ENCODE measurements around the gene ENPEP.
"Not testable (repeated sequence)": the region's sequence is repeated elsewhere in the genome, so short reads cannot be mapped to it uniquely, and the experiment has no call there.

Gene ENPEP, protein sequence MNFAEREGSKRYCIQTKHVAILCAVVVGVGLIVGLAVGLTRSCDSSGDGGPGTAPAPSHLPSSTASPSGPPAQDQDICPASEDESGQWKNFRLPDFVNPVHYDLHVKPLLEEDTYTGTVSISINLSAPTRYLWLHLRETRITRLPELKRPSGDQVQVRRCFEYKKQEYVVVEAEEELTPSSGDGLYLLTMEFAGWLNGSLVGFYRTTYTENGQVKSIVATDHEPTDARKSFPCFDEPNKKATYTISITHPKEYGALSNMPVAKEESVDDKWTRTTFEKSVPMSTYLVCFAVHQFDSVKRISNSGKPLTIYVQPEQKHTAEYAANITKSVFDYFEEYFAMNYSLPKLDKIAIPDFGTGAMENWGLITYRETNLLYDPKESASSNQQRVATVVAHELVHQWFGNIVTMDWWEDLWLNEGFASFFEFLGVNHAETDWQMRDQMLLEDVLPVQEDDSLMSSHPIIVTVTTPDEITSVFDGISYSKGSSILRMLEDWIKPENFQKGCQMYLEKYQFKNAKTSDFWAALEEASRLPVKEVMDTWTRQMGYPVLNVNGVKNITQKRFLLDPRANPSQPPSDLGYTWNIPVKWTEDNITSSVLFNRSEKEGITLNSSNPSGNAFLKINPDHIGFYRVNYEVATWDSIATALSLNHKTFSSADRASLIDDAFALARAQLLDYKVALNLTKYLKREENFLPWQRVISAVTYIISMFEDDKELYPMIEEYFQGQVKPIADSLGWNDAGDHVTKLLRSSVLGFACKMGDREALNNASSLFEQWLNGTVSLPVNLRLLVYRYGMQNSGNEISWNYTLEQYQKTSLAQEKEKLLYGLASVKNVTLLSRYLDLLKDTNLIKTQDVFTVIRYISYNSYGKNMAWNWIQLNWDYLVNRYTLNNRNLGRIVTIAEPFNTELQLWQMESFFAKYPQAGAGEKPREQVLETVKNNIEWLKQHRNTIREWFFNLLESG

DNA sequence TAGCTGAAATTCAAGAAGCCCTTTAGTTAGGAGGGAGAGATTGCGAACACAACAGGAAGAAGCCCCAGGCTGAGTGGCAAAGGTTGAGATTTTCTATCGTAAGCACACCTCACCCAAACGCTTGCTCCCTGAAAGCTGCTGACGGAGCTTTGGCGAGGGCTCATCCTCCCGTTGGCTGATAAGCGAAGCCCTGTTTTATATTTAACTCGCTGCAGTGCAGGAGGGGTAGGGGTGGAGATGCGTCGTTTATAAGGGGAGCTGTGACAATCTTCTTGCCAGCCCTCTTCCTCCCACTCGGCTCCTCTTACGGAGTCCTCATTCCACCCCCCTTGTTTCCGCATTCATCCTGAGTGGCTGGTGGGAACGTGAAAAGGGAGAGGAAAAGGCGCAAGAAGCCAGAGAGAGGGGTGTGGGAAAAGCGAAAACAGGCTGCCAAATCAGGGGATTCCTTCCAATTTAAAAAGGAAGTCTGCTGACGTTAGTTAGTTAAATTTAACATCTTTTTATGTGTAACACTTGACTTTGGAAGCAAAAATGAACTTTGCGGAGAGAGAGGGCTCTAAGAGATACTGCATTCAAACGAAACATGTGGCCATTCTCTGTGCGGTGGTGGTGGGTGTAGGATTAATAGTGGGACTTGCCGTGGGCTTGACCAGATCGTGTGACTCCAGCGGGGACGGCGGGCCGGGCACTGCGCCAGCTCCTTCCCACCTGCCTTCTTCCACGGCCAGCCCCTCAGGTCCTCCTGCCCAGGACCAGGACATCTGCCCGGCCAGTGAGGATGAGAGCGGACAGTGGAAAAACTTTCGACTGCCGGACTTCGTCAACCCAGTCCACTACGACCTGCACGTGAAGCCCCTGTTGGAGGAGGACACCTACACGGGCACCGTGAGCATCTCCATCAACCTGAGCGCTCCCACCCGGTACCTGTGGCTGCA is at the start of gene ENPEP:
TSS of gene ENPEP (plus strand) at position 275 of the 938 bp plus-strand sequence. CDS start at position 535, 260 bp downstream.
- DNase-seq (ENCODE audit: low spot score): no peak

DNA sequence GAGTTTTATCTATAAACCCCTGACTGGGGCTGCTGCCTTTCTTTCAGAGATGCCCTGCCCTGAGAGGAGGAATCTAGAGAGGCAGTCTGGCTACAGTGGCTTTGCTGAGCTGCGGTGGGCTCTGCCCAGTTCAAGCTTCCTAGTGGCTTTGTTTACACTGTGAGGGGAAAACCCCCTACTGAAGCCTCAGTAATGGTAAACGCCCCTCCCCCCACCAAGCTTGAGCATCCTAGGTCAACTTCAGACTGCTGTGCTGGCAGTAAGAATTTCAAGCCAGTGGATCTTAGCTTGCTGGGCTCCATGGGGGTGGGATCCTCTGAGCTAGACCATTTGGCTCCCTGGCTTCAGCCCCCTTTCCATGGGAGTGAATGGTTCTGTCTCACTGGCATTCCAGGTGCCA is 44.1 kb upstream of the ENPEP start:
- DNase-seq (ENCODE audit: low spot score): not testable (repeated sequence)

DNA sequence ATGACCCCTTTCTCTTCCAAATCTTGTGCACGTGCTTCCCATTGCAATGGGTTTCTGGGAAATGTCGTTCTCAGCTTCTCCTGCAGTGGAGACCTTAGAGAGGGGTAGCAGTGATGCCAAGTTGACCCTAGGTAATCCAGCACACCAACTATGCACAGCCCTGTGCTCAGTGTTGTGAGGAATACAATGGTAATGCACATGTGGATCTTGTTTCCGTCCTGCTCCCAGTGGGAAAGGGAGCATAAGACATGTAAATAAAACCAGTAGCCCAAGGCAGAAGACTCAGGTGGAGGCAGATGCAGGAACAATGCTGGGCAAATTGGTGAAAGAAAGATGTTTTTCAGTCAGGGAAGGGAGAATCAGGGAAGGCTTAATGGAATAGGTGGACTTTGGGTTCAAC is 38.7 kb upstream of the ENPEP start:
- not testable (repeated sequence) for DNase-seq (ENCODE audit: low spot score)

DNA sequence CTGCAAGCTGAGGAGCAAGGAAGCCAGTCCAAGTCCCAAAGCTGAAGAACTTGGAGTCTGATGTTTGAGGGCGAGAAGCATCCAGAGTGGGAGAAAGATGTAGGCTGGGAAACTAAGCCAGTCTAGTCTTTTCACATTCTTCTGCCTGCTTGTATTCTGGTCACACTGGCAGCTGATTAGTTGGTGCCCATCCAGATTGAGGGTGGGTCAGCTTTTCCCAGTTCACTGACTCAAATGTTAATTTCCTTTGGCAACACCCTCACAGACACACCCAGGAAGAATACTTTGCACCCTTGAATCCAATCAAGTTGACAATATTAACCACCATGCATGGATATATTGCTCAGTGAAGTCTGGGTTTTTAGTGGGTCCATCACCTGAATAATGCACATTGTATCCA is 36.7 kb upstream of the ENPEP start:
- DNase-seq (ENCODE audit: low spot score): not testable (repeated sequence)

DNA sequence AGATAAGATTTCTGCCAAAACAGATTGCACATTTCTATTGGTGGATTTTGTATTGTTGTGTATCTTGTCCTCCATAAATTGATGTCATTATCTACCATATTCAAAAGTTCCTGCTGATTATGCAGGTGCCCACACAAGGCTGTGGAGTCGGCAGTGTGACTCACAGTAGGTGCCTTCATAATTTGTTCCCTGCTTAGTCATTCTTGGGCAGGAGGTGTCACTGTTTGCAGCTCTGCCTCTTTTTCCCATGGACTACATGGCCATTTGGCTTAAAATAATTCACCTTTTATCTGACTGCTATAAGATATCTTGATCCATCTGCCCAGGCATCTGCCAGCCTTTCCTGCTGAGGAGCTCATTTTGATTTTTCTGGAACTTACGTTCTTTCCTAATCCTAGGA is 33.6 kb upstream of the ENPEP start:
- no peak for DNase-seq (ENCODE audit: low spot score)

DNA sequence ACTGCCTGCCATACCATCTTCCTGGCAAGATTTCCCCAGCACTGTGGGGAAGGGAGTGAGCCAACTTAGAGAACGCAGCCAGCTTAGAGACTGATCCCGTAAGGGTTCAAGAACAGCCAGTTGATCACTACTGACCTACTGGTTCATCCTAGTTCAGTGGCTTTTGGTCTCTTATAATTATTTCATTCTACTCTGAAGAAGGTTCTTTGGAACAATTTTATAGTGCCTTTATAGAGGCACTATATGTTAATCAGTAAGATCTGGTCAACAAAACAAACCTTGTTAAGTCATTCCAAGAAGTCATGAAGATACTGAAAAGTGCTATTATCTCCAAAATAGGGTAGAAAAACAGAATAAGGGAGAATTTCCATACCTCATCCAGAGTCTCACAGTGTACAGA is 33.2 kb upstream of the ENPEP start:
- no peak for DNase-seq (ENCODE audit: low spot score)

DNA sequence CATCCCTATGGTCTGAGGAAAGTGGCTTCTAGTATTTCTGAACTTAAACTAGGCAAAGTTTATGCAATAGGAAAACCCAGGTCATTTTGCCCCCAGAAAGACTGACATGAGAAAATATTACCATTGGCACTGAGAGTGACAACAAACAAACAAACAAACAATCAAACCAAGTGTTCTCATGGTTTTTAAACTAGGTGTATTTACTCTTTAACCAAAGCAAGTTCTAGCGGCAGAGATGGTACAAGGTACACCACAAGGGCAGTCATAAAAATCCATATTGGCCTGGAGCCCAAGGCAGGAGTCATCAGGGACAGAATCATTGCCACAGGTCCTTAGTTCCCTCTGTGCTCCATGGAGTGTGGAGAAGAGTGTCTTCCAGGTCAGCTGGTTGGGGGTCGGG is 26.0 kb upstream of the ENPEP start:
- DNase-seq (ENCODE audit: low spot score): no peak

DNA sequence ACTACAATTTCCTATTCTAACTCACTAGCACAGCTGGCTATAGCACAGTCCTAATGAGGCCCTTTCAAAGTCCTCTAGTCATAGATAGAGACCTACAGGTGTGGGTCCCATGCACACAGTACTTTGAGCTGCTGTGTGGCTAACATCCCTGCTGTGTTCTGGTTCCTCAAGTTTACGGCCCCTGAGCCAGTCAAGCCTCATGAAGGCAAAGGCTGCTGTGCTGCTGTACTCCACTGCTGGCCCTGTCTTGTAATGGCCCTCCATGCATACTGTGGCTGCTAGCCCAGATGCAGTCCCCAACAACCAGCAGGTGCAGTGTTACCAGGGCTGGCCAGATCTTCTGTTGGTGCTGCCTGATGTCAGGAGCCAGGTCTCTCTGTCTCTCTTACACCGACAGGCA is 23.4 kb upstream of the ENPEP start:
- no peak for DNase-seq (ENCODE audit: low spot score)

DNA sequence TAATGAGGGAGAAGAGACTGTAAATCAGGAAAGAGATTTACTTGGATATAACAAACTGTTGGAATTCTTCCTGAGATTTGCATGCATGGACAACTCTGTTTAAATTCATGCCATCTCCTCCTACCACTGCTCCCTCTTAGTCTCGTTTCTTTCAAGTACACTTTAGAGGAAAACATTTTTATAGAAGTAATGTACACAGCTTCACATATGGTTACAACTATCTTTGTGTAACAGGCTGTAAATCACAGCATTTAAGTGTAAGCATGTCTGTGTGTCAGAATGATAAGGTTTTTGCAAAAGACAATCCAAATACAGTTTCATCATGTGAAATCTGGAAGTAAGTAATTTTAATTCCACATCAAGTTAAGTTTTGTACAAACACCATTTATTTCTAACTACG is 21.5 kb upstream of the ENPEP start:
- DNase-seq (ENCODE audit: low spot score): no peak

DNA sequence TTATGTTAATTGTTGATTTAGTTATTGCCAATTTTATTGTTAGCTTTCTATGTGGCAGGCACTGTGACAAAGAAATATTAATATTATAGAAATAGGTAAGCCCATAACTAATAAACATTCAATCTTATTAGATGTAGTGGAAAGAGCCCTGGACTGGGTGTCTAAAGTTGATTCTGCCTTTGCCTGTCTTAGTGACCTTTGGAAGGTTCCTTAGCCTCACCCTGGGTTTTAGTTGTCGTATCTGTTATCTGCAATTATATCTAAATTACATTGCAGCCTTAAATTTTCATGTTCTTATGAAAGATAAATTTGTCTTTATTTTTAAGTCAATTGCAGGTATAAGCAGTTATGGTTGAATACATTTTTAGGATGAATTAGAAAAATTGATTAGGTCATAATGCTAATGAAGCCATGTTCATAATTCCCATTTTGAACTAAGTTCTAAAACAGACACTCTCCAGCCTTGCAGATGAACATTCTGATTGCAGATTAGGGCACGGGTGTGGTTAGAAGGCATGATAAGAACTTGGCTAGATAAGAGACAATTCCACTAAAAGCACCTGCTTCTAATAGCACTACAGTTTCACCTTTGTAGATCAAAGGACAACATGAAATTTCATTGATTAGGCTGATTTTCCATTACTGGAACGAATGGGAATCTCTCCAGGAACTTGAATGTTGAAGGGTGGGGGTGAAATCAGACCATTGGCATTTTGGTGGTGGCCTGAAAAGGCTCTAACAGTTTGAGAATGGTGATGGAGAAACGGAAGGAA is 17.3 kb upstream of the ENPEP start:
- no peak for DNase-seq (ENCODE audit: low spot score)

DNA sequence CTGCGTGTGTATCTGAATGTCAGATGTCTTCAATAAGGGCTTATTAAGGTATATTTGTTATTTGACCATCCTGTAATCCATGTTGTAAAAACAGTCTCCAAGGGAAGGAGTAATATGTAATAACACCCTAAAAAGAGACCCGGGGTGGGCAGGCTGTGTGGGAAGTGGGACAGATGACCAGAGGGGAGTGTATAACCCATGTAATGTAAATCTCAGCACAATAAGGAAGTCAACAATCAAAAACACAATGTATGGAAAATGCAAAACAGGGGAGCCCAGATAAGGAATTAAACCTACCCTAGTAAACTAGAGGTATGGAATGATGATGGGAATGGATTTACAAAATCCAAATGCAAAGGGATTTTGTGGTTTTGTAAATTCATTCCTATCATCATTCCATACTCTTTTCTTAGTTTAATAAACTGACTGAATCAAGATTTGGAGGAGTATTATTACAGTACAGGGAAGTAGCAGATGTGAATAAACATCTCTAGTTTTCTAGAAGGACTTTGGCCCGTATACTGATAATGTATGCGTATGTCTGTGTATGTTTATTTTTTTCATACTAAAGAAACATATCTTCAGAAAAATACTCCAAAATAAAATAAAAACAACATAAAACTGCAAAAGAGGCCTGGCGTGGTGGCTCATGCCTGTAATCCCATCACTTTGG is 15.7 kb upstream of the ENPEP start:
- no peak for DNase-seq (ENCODE audit: low spot score)

DNA sequence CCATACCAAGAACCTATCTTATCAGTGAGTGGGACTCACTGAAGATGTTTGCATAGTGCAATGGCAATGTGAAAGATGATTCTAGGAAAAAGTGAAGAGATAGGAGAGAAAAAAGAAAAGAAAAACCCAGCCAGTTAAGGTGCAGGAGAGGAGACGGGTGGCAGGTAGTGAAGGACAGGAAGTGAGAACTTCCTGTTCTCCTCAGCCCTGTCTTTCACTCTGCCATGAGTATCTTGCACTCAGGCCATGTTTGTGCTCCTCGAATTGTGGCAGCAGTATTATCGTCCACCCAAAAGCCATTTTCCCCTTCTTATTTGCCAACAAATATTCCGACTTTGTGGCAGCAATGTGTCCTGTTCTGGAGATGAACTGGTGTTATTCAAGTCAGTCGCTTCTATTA is 8.6 kb upstream of the ENPEP start:
- no peak for DNase-seq (ENCODE audit: low spot score)

DNA sequence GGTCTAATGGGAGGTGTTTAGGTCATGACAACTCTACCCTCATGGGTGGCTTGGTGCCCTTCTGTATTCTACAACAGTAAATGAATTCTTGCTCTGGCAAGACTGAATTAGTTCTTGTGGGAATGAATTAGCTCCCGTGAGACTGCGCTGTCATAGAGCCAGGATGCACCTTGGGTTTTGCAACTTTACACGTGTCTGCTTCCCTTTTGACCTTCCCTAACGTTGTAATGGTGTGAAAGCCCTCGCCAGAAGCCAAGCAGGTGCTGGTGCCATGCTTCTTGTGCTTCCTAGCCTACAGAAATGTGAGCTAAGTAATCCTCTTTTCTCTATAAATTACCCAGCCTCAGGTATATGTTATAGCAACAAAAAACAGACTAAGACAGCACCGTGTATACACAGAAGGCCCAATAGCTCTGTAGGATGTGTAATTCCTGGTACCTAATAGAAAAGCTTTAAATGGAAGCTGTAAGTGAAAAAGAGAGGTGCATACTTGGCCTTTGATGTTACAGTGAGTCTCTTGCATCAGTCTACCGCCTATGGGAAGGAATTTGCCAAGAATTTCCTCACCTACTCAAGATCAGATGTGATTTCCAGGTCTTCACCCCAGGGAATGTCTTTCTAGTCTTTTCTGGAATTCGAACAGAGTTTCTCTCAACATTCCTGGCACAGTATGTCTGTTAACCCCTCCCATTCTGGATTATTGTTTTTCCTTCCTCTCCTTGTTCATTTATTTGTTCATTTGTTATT is 3.2 kb upstream of the ENPEP start:
- no peak for DNase-seq (ENCODE audit: low spot score)

DNA sequence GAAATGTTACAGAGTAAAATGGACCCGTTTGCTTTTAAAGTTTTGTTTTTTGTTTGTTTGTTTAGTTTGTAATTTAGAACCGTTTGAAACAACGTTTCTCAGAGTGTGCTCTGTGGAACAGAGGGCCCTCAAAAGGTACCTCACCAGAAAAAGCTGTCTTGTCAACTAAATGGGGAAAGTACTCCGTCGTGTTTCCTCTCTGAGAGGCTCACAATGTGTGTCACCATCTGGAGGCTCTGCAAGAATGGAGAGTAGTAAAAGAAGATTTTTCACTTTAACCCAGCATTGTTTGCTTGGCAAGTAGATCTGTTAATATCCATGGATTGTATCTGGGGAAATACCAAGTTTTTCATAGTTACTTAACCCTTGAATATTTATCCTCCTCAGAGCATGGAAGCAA is 1.5 kb upstream of the ENPEP start:
- DNase-seq (ENCODE audit: low spot score): no peak

DNA sequence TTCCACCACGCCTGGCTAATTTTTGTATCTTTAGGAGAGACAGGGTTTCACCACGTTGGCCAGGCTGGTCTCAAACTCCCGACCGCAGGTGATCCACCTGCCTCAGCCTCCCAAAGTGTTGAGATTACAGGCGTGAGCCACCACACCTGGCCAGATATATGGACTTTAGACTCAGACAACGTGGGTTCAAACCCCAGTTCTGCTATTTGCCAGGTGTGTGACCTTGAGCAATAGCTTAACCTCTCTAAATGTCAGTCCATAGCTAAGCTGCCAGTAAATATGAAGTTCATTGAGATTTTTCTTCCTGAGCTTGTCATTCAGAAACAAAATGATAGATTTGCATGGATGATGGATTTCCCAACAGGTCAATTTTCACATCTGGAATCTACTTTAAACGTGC is 875 bp upstream of the ENPEP start:
- DNase-seq (ENCODE audit: low spot score): not testable (repeated sequence)

DNA sequence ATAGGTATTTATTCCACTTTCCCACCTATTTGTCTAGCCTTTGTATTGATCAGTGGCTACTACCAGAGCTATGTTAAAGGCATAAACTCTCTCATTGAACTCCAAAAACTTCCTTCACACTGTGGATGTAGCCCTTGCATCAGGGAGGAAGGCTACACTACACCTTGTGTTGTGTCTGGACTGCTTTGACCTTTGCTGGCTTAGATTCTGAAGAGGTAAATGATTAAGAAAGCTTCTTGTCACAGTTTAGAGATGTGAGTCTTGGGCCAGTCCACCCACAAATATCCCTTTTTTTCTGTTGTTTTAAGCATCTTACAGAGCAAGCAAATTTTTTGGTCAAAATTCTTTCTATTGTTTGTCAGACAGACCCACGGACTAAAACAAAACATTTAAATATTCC is 1.9 kb downstream of the ENPEP start:
- no peak for DNase-seq (ENCODE audit: low spot score)

DNA sequence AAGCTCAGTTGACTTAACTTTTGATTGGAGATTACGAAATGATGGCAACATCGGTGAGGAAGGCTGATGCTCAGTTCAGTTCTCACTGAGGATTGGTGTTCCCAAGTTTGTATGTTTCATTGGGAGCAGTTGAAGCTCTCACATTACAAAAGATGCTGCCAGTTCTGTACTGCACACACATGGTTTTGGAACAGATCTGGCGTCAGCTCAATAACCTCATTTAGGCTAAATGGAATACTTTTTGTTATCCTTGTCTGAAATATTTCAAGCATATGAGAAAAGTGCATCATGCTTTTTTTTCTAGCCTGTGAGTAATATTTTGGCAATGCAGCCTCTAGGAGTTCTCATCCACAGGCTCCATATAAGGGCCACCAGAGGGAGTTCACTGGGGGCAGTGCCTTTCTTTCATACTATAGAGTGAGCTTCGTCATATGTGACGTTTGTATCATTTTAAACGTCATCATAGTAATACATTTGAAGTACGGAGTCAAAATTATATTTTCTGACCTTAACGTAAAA is 4.1 kb downstream of the ENPEP start:
- peak; percentile 5 for DNase-seq (ENCODE audit: low spot score)

DNA sequence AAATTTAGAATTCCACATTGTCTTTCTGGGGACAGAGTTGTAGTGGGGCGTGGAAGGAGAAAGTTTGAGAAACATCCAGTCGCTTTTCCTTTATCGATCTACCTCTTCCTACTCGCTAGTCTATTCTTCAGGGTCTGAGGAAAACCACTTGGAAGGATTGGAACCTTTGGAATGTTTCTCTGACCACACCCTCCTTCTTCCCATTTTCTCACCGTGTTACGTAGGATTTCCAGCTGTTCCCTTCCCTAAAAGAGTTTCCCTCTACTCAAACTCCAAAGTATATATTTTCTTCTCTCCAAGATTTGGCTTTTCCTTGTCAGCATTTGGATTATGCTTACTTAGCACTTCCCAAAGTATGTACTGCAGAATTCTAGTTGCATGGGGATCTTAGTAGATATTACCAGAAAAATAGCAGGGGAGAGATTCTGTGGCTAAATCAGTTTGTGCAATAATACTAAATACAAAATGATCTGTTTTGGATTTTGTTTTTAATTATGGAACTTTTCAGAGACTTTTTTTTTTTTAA is 4.9 kb downstream of the ENPEP start:
- no peak for DNase-seq (ENCODE audit: low spot score)

DNA sequence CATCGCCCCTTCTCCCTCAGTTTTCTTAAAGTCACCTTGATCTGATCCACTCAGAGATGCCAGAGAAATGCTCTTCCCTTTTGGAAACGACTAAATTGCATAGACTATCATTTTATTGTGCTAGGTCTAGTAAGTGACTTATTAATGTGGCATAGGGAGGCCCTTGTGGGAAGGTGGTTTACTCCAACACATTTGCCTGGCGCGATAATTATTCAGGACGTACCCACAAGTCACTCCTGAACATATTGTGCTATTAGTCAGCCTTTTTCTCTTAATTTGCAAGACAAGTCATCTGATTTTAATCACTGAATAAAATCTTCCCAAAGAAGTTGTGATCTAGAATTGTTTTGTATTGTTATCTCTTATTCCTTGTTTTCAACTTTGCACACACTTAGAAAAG is 7.6 kb downstream of the ENPEP start:
- DNase-seq (ENCODE audit: low spot score): no peak

Data from NAMALWA (cell line).